ENCODE results near the gene LRCOL1.

LRCOL1 gene

GRCh38 chr12:132634411-132634990, 24.1 kb upstream of the LRCOL1 start:
- no peak for TF ChIP-seq CTCF (conservative IDR thresholded peaks at IDR 0.05)
- H3K27ac ChIP-seq: no peak overlapping the region

- no peak for TF ChIP-seq CTCF (conservative IDR thresholded peaks at IDR 0.05)
- no peak overlapping the region for H3K27ac ChIP-seq
Observed at GRCh38 chr12:132633901-132634300, 23.5 kb upstream of the LRCOL1 start.

- no peak overlapping the region for H3K27ac ChIP-seq
- no peak for TF ChIP-seq CTCF (conservative IDR thresholded peaks at IDR 0.05)
Observed at GRCh38 chr12:132633398-132633797, 23.0 kb upstream of the LRCOL1 start.

GRCh38 chr12:132632521-132633228, 22.3 kb upstream of the LRCOL1 start:
- TF ChIP-seq CTCF (conservative IDR thresholded peaks at IDR 0.05): no peak
- no peak overlapping the region for H3K27ac ChIP-seq

GRCh38 chr12:132631666-132632065, 21.3 kb upstream of the LRCOL1 start:
- no peak for TF ChIP-seq CTCF (conservative IDR thresholded peaks at IDR 0.05)
- no peak overlapping the region for H3K27ac ChIP-seq

- H3K27ac ChIP-seq: no peak overlapping the region
- TF ChIP-seq CTCF (conservative IDR thresholded peaks at IDR 0.05): no peak
Observed at GRCh38 chr12:132630672-132631071, 20.3 kb upstream of the LRCOL1 start.

GRCh38 chr12:132629330-132629729, 18.9 kb upstream of the LRCOL1 start:
- H3K27ac ChIP-seq: no peak overlapping the region

More at GRCh38 chr12:132629330-132629729, 18.9 kb upstream of the LRCOL1 start:
- no peak for TF ChIP-seq CTCF (conservative IDR thresholded peaks at IDR 0.05)
